OCI-LY1 (cell line): ENCODE results near the gene ARHGAP25.

Experiments
- H2AFZ ChIP-seq: fragments of 200-600 bp; sonication (generic), shearing (Covaris generic); 2 replicates; pipeline ENCODE4 v1.6.0; 2014; ENCODE audit warnings: antibody characterized with exemption, mild to moderate bottlenecking, low read length
- H3F3A ChIP-seq: fragments of 200-600 bp; sonication (generic), shearing (Covaris generic); 2 replicates; pipeline ENCODE4 v1.6.0; 2014; ENCODE audit warnings: mild to moderate bottlenecking, antibody characterized with exemption, low read length, moderate library complexity; ENCODE audit not compliant: insufficient read depth
- H3K27ac ChIP-seq: fragments of 200-600 bp; sonication (generic); 2 replicates; pipeline ENCODE4 v1.5.1; 2014; ENCODE audit warnings: low read length, mixed run types, mild to moderate bottlenecking, low read depth; ENCODE audit not compliant: poor library complexity, severe bottlenecking
- H3K27me3 ChIP-seq: fragments of 200-600 bp; sonication (generic); 2 replicates; pipeline ENCODE4 v1.6.0; 2014; ENCODE audit warnings: antibody characterized with exemption, mild to moderate bottlenecking, low read length, moderate library complexity; ENCODE audit not compliant: insufficient read depth
- H3K36me3 ChIP-seq: fragments of 200-600 bp; sonication (generic); 2 replicates; pipeline ENCODE4 v1.6.1; 2014; ENCODE audit warnings: mild to moderate bottlenecking, antibody characterized with exemption, low read length, moderate library complexity, mixed read lengths; ENCODE audit not compliant: insufficient read depth
- H3K4me1 ChIP-seq: fragments of 200-600 bp; sonication (generic); 2 replicates; pipeline ENCODE4 v1.5.1; 2014; ENCODE audit warnings: mild to moderate bottlenecking, low read length, moderate library complexity; ENCODE audit not compliant: insufficient read depth, severe bottlenecking
- H3K4me2 ChIP-seq: fragments of 200-600 bp; sonication (generic), shearing (Covaris generic); 2 replicates; pipeline ENCODE4 v1.6.1; 2014; ENCODE audit warnings: low read length
- H3K4me3 ChIP-seq: fragments of 200-600 bp; sonication (generic); 2 replicates; pipeline ENCODE4 v1.5.1; 2014; ENCODE audit warnings: low read length, low read depth, mild to moderate bottlenecking, mixed read lengths; ENCODE audit not compliant: poor library complexity, severe bottlenecking
- H3K79me2 ChIP-seq: fragments of 200-600 bp; shearing (Covaris generic); 2 replicates; pipeline ENCODE4 v1.6.1; 2016; ENCODE audit warnings: mixed run types, low read length, mixed read lengths; ENCODE audit not compliant: insufficient read depth
- H3K9ac ChIP-seq: fragments of 200-600 bp; sonication (generic), shearing (Covaris generic); 2 replicates; pipeline ENCODE4 v1.6.1; 2014; ENCODE audit warnings: mild to moderate bottlenecking, low read length, mixed read lengths
- H3K9me2 ChIP-seq: fragments of 200-600 bp; sonication (generic), shearing (Covaris generic); 2 replicates; pipeline ENCODE4 v1.6.1; 2014; ENCODE audit warnings: low read depth, mild to moderate bottlenecking, low read length, mixed read lengths
- H3K9me3 ChIP-seq: fragments of 200-600 bp; shearing (Covaris generic); 2 replicates; pipeline ENCODE4 v1.6.1; 2014; ENCODE audit warnings: low read length, mixed read lengths
- H4K20me1 ChIP-seq: fragments of 200-600 bp; sonication (generic), shearing (Covaris generic); 2 replicates; pipeline ENCODE4 v1.6.0; 2016; ENCODE audit warnings: mild to moderate bottlenecking, low read length; ENCODE audit not compliant: insufficient read depth
- EZH2 ChIP-seq: fragments of 200-600 bp; sonication (generic), shearing (Covaris generic); IDR thresholded peaks from 2 replicates; pipeline ENCODE4 v1.8.0; 2017; ENCODE audit warnings: borderline replicate concordance, mixed run types, mild to moderate bottlenecking, antibody characterized with exemption, low read length, moderate library complexity, mixed read lengths
- TF ChIP-seq, protein P1 (sequence below): fragments of 200-600 bp; sonication (generic), shearing (Covaris generic); IDR thresholded peaks from 2 replicates; pipeline ENCODE4 v1.5.1; 2017; ENCODE audit warnings: mild to moderate bottlenecking, antibody characterized with exemption, low read length, moderate library complexity, mixed read lengths

ARHGAP25 gene

GRCh38 chr2:68742626-68743415 is 8.2 kb downstream of the ARHGAP25 start:
- H3K27ac ChIP-seq: peak overlapping the region; percentile 73
- H3K27me3 ChIP-seq: no peaks in the 10 kb centered on the region
- H3K4me3 ChIP-seq: peak overlapping the region; percentile 49
- H2AFZ ChIP-seq: no peak overlapping the region
- H3K9me3 ChIP-seq: no peaks in the 10 kb centered on the region
- TF ChIP-seq, protein P1, sequence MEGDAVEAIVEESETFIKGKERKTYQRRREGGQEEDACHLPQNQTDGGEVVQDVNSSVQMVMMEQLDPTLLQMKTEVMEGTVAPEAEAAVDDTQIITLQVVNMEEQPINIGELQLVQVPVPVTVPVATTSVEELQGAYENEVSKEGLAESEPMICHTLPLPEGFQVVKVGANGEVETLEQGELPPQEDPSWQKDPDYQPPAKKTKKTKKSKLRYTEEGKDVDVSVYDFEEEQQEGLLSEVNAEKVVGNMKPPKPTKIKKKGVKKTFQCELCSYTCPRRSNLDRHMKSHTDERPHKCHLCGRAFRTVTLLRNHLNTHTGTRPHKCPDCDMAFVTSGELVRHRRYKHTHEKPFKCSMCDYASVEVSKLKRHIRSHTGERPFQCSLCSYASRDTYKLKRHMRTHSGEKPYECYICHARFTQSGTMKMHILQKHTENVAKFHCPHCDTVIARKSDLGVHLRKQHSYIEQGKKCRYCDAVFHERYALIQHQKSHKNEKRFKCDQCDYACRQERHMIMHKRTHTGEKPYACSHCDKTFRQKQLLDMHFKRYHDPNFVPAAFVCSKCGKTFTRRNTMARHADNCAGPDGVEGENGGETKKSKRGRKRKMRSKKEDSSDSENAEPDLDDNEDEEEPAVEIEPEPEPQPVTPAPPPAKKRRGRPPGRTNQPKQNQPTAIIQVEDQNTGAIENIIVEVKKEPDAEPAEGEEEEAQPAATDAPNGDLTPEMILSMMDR: no peak
- TF ChIP-seq EZH2: no peak
- peaks cover 5% of the 10 kb centered on the region; the same call in 1 of the 2 replicates for H3F3A ChIP-seq
- peak overlapping the region; percentile 57; the same call in 1 of the 2 replicates for H3K9ac ChIP-seq
- no peaks in the 10 kb centered on the region for H4K20me1 ChIP-seq
- no peaks in the 10 kb centered on the region for H3K9me2 ChIP-seq
- H3K79me2 ChIP-seq: peaks cover 49% of the 10 kb centered on the region
- H3K4me1 ChIP-seq: peaks cover 84% of the 10 kb centered on the region
- peak overlapping the region; percentile 84 for H3K4me2 ChIP-seq
- H3K36me3 ChIP-seq: peaks cover 20% of the 10 kb centered on the region

- TF ChIP-seq EZH2: no peak
- TF ChIP-seq, protein P1: no peak
- Histone ChIP-seq H3K79me2 (peaks cover 43% of the 10 kb centered on the region), H3K9me3 (no peaks in the 10 kb centered on the region), H3K9ac (peak overlapping the region; percentile 34; the same call in 1 of the 2 replicates), H3K27ac (peak overlapping the region; percentile 73), H3K4me1 (peaks cover 84% of the 10 kb centered on the region), H3K4me3 (peak overlapping the region; percentile 49), H3K4me2 (peak overlapping the region; percentile 84), H2AFZ (no peak overlapping the region), H3K36me3 (peaks cover 20% of the 10 kb centered on the region), H3K27me3 (no peaks in the 10 kb centered on the region), H3F3A (peaks cover 8% of the 10 kb centered on the region; the same call in 1 of the 2 replicates), H4K20me1 (no peaks in the 10 kb centered on the region), H3K9me2 (no peaks in the 10 kb centered on the region)
Observed at GRCh38 chr2:68743531-68743930, 8.9 kb downstream of the ARHGAP25 start.

DNA sequence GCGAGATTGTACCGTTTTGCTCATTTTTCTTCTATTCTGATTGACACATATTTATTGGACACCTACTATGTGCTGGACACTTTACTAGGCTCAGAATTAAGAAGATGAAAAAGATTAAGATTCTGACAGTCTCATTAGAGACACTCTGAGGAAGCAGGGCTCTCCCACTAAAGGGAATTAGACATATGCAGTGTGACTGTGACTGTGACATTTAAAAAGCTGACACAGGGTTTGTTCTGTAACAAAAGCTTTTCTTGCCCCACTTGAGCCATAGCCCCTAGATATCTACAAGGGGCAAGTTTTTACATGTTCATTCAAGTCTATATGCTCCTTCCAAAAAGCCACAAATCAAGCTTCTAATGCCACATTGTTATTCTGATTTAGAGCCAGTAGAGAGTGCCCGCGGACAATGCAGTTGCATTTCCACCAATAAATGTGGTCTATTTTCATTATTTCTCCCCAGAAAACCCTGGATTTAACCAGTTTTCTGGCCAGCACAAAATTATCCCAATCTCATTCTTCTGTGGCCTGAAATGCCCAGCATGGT is 9.8 kb downstream of the ARHGAP25 start:
- H3K4me2 ChIP-seq: peak overlapping the region; percentile 84; the same call in 1 of the 2 replicates
- H4K20me1 ChIP-seq: no peaks in the 10 kb centered on the region
- no peaks in the 10 kb centered on the region for H3K27me3 ChIP-seq
- H3K9ac ChIP-seq: peak overlapping the region; percentile 34; the same call in 1 of the 2 replicates
- no peak for TF ChIP-seq EZH2
- TF ChIP-seq, protein P1: peak; percentile 63
- H3K79me2 ChIP-seq: peaks cover 43% of the 10 kb centered on the region
- no peak overlapping the region for H2AFZ ChIP-seq
- H3K27ac ChIP-seq: peak overlapping the region; percentile 73
- no peaks in the 10 kb centered on the region for H3K9me2 ChIP-seq
- H3K9me3 ChIP-seq: no peaks in the 10 kb centered on the region
- peaks cover 3% of the 10 kb centered on the region; the same call in 1 of the 2 replicates for H3F3A ChIP-seq
- H3K4me1 ChIP-seq: peaks cover 76% of the 10 kb centered on the region
- peaks cover 14% of the 10 kb centered on the region for H3K36me3 ChIP-seq
- no peak overlapping the region for H3K4me3 ChIP-seq
